Keratinocyte (primary cell): ENCODE measurements around the gene MRPS12.

Experiments used
- EZH2 ChIP-seq: IDR thresholded peaks from one replicate; pipeline ENCODE4 v1.6.1; 2012; ENCODE audit warnings: inconsistent platforms, mild to moderate bottlenecking, low read length, moderate library complexity
- TF ChIP-seq, protein P1 (sequence below), 3 experiments: IDR thresholded peaks in 1 of 3; conservative IDR thresholded peaks in 1 of 3; optimal IDR thresholded peaks in 1 of 3; 2 replicates in 2 of 3; 3 replicates in 1 of 3; pipeline versions ENCODE3 to v1.5.1; 2011; ENCODE audit warnings: low read length in 3 of 3, mild to moderate bottlenecking in 3 of 3, moderate library complexity in 2 of 3, control low read depth in 1 of 3, inconsistent platforms in 1 of 3; ENCODE audit not compliant: insufficient read depth in 2 of 3; ENCODE audit errors: extremely low read depth in 1 of 3

DNA sequence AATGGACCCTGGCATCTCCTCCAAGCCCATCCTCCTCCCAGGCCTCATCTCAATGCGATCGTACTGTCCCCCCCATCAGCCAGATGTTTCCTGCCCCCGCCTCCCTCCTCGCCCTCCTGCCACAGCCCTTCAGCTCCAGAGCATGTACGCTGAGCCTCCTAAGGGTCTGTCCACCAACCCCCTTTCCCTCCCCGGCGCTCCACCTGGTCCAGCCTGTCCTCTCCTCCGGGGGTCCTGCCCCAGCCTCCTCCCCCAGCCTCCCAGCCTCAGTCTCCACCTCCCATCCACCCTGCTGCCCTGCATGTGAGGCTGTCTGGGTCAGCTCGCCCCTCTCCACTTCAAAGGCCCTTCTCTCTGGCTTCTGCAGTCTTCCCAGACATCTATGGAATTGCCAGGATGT lies 35.8 kb upstream of the MRPS12 start:
- TF ChIP-seq, protein P1, sequence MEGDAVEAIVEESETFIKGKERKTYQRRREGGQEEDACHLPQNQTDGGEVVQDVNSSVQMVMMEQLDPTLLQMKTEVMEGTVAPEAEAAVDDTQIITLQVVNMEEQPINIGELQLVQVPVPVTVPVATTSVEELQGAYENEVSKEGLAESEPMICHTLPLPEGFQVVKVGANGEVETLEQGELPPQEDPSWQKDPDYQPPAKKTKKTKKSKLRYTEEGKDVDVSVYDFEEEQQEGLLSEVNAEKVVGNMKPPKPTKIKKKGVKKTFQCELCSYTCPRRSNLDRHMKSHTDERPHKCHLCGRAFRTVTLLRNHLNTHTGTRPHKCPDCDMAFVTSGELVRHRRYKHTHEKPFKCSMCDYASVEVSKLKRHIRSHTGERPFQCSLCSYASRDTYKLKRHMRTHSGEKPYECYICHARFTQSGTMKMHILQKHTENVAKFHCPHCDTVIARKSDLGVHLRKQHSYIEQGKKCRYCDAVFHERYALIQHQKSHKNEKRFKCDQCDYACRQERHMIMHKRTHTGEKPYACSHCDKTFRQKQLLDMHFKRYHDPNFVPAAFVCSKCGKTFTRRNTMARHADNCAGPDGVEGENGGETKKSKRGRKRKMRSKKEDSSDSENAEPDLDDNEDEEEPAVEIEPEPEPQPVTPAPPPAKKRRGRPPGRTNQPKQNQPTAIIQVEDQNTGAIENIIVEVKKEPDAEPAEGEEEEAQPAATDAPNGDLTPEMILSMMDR (optimal IDR thresholded peaks at IDR 0.05 in 1 of 3, IDR thresholded peaks at IDR 0.05 in 1 of 3, conservative IDR thresholded peaks at IDR 0.05 in 1 of 3; ENCODE audit: extremely low read depth in 1 of 3, insufficient read depth in 2 of 3, low read length in 3 of 3): no peak
- no peak for TF ChIP-seq EZH2
